ENCODE measurements around the gene ST6GALNAC4. TPM values are rescaled to one million over a fixed set of nuclear protein-coding genes. Genes with fewer than 3 reads are reported as not detected.

ST6GALNAC4 gene
- total and polyA plus RNA-seq, 9 of the 15 experiments (the other 6 are each of a cell fraction or from before 2014, with no cell fraction given): 2.6 to 43.1 (median 15.4) TPM

DNA sequence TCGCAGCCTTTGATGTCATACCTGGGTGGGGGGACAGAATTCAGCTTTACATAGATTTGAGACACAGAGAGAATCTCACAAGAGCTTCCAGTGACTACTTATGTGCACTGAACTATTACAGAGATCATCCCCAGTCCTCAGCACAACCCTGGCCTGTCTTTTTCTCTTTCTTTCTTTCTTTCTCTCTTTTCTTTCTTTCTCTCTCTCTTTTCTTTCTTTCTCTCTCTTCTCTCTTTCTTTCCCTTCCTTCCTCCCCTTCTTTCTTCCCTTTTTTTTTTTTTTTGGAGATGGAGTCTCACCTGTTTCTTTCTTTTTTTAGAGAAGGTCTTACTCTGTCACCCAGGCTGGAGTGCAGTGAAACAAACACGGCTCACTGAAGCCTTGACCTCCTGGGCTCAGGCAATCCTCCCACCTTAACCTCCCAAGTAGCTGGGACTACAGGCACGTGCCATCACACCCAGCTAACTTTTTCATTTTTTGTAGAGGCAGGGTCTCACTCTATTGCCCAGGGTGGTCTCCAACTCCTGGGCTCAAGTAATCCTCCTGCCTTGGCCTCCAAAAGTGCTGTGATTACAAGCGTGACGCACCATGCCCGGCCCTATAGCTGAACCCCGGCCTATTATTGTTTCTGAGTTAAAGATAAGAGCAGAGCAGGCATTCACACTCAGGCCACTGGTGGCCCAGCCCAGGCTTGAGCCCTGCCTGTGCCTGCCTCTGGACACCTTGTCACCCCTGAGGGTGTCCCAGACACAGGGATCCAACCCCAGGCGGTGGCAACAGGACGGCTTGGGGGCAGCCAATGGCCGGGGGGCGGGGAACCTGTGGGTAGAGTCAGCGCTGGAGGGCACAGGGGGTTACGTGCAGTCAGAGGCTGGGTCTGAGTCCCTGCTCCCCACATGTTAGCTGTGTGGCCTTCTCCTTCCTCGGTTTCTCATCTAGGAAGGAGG is 9.4 kb upstream of the ST6GALNAC4 start (continued):
- TF ChIP-seq, protein P1, sequence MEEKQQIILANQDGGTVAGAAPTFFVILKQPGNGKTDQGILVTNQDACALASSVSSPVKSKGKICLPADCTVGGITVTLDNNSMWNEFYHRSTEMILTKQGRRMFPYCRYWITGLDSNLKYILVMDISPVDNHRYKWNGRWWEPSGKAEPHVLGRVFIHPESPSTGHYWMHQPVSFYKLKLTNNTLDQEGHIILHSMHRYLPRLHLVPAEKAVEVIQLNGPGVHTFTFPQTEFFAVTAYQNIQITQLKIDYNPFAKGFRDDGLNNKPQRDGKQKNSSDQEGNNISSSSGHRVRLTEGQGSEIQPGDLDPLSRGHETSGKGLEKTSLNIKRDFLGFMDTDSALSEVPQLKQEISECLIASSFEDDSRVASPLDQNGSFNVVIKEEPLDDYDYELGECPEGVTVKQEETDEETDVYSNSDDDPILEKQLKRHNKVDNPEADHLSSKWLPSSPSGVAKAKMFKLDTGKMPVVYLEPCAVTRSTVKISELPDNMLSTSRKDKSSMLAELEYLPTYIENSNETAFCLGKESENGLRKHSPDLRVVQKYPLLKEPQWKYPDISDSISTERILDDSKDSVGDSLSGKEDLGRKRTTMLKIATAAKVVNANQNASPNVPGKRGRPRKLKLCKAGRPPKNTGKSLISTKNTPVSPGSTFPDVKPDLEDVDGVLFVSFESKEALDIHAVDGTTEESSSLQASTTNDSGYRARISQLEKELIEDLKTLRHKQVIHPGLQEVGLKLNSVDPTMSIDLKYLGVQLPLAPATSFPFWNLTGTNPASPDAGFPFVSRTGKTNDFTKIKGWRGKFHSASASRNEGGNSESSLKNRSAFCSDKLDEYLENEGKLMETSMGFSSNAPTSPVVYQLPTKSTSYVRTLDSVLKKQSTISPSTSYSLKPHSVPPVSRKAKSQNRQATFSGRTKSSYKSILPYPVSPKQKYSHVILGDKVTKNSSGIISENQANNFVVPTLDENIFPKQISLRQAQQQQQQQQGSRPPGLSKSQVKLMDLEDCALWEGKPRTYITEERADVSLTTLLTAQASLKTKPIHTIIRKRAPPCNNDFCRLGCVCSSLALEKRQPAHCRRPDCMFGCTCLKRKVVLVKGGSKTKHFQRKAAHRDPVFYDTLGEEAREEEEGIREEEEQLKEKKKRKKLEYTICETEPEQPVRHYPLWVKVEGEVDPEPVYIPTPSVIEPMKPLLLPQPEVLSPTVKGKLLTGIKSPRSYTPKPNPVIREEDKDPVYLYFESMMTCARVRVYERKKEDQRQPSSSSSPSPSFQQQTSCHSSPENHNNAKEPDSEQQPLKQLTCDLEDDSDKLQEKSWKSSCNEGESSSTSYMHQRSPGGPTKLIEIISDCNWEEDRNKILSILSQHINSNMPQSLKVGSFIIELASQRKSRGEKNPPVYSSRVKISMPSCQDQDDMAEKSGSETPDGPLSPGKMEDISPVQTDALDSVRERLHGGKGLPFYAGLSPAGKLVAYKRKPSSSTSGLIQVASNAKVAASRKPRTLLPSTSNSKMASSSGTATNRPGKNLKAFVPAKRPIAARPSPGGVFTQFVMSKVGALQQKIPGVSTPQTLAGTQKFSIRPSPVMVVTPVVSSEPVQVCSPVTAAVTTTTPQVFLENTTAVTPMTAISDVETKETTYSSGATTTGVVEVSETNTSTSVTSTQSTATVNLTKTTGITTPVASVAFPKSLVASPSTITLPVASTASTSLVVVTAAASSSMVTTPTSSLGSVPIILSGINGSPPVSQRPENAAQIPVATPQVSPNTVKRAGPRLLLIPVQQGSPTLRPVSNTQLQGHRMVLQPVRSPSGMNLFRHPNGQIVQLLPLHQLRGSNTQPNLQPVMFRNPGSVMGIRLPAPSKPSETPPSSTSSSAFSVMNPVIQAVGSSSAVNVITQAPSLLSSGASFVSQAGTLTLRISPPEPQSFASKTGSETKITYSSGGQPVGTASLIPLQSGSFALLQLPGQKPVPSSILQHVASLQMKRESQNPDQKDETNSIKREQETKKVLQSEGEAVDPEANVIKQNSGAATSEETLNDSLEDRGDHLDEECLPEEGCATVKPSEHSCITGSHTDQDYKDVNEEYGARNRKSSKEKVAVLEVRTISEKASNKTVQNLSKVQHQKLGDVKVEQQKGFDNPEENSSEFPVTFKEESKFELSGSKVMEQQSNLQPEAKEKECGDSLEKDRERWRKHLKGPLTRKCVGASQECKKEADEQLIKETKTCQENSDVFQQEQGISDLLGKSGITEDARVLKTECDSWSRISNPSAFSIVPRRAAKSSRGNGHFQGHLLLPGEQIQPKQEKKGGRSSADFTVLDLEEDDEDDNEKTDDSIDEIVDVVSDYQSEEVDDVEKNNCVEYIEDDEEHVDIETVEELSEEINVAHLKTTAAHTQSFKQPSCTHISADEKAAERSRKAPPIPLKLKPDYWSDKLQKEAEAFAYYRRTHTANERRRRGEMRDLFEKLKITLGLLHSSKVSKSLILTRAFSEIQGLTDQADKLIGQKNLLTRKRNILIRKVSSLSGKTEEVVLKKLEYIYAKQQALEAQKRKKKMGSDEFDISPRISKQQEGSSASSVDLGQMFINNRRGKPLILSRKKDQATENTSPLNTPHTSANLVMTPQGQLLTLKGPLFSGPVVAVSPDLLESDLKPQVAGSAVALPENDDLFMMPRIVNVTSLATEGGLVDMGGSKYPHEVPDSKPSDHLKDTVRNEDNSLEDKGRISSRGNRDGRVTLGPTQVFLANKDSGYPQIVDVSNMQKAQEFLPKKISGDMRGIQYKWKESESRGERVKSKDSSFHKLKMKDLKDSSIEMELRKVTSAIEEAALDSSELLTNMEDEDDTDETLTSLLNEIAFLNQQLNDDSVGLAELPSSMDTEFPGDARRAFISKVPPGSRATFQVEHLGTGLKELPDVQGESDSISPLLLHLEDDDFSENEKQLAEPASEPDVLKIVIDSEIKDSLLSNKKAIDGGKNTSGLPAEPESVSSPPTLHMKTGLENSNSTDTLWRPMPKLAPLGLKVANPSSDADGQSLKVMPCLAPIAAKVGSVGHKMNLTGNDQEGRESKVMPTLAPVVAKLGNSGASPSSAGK (IDR thresholded peaks at IDR 0.05): no peak
- TF ChIP-seq ZFP1 (CRISPR knock-in tag; IDR thresholded peaks at IDR 0.05): no peak
- TF ChIP-seq, protein P2, sequence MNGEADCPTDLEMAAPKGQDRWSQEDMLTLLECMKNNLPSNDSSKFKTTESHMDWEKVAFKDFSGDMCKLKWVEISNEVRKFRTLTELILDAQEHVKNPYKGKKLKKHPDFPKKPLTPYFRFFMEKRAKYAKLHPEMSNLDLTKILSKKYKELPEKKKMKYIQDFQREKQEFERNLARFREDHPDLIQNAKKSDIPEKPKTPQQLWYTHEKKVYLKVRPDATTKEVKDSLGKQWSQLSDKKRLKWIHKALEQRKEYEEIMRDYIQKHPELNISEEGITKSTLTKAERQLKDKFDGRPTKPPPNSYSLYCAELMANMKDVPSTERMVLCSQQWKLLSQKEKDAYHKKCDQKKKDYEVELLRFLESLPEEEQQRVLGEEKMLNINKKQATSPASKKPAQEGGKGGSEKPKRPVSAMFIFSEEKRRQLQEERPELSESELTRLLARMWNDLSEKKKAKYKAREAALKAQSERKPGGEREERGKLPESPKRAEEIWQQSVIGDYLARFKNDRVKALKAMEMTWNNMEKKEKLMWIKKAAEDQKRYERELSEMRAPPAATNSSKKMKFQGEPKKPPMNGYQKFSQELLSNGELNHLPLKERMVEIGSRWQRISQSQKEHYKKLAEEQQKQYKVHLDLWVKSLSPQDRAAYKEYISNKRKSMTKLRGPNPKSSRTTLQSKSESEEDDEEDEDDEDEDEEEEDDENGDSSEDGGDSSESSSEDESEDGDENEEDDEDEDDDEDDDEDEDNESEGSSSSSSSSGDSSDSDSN (IDR thresholded peaks at IDR 0.05; ENCODE audit: borderline replicate concordance in 1 of 2, low read depth in 2 of 2, low read length in 2 of 2): no peak
- TF ChIP-seq, protein P3, sequence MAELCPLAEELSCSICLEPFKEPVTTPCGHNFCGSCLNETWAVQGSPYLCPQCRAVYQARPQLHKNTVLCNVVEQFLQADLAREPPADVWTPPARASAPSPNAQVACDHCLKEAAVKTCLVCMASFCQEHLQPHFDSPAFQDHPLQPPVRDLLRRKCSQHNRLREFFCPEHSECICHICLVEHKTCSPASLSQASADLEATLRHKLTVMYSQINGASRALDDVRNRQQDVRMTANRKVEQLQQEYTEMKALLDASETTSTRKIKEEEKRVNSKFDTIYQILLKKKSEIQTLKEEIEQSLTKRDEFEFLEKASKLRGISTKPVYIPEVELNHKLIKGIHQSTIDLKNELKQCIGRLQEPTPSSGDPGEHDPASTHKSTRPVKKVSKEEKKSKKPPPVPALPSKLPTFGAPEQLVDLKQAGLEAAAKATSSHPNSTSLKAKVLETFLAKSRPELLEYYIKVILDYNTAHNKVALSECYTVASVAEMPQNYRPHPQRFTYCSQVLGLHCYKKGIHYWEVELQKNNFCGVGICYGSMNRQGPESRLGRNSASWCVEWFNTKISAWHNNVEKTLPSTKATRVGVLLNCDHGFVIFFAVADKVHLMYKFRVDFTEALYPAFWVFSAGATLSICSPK (IDR thresholded peaks at IDR 0.05; ENCODE audit: borderline replicate concordance): no peak
- TF ChIP-seq ZNF12 (CRISPR knock-in tag; IDR thresholded peaks at IDR 0.05): 0 out of 2 replicates have a peak, but pooled peaks have one; percentile 23
- no peak for TF ChIP-seq SMAD2 (IDR thresholded peaks at IDR 0.05; ENCODE audit: low read depth, low read length)
- TF ChIP-seq SLC30A9 (CRISPR knock-in tag; IDR thresholded peaks at IDR 0.05): no peak
- TF ChIP-seq, protein P4, sequence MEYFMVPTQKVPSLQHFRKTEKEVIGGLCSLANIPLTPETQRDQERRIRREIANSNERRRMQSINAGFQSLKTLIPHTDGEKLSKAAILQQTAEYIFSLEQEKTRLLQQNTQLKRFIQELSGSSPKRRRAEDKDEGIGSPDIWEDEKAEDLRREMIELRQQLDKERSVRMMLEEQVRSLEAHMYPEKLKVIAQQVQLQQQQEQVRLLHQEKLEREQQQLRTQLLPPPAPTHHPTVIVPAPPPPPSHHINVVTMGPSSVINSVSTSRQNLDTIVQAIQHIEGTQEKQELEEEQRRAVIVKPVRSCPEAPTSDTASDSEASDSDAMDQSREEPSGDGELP (CRISPR knock-in tag; IDR thresholded peaks at IDR 0.05; ENCODE audit: borderline replicate concordance): no peak
- TF ChIP-seq CBX5 (IDR thresholded peaks at IDR 0.05; ENCODE audit: borderline replicate concordance, low read depth): no peak
